Measurements from ENCODE around the gene SNAP47. TPM values are rescaled to one million over a fixed set of nuclear protein-coding genes. Genes with fewer than 3 reads are reported as not detected.

The SNAP47 gene
- total and polyA plus RNA-seq, 4 donors, result 10.6 to 63.0 (median 22.8) TPM

DNA sequence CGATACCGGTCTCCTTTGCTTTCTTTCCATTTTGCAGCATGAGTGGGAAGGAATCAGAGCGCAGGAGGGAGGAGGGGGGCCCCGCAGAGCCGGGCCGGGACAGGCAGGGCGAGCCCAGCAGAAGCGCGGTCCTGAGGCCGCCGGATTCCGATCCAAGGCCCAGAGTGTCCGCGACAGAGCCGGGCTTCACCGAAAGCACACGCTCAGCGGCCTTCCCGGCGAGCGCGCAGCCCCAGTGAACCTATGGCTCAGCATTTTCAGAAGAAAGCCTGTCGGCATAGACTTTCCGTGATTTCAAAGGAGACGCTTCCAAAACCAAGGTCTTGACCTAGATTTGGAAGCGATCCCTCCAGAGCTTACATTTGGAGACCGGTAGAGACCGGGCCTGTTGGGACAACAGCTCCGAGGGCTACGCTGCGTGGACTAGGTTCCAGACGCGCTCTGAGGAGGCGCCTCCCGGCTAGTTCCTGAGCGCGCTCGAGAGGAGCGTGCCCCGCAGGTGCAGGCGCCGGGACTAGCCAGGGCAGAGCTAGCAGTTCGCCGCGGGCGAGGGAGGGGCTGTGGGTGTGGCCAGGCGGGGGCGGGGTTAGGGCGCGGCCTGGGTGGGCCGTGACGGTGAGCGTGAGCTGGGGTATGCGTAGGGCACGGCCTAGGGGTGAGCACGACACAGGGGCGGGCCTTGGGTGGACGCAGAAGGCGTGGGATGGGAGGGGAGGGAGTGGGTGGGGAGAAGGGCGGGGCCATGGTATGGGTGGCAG, 52.5 kb downstream of the SNAP47 start:
- peak overlapping the region in 1 of 2 donors; percentile 66 for H3K27ac ChIP-seq (ENCODE audit: low read depth in 1 of 2, low read length in 1 of 2)
- H3K36me3 ChIP-seq (ENCODE audit: control insufficient read depth in 4 of 4, insufficient read depth in 4 of 4, low read length in 4 of 4), result no peaks in the 10 kb centered on the region
- ATAC-seq (ENCODE audit: insufficient read depth, low FRiP score) (peak; percentile 97), DNase-seq (peak; percentile 80 to 92 (median 90))
- H3K9ac ChIP-seq (ENCODE audit: insufficient read depth in 1 of 2, low read length in 2 of 2), result peak overlapping the region; percentile 9 to 49
- peaks cover 0 to 42% (median 13%) of the 10 kb centered on the region in 5 donors for H3K4me1 ChIP-seq (ENCODE audit: control insufficient read depth in 5 of 5, insufficient read depth in 5 of 5, low read length in 5 of 5)
- whole genome bisulfite sequencing, 2 donors, result 0 to 1% methylated on average over 60 of the region's 60 CpGs
- peaks cover 0 to 8% (median 8%) of the 10 kb centered on the region in 3 donors for H3K27me3 ChIP-seq (ENCODE audit: control insufficient read depth in 3 of 3, insufficient read depth in 3 of 3, low read length in 2 of 3)
- H3K4me3 ChIP-seq, result peak overlapping the region; percentile 32
- no peaks in the 10 kb centered on the region for H3K9me3 ChIP-seq (ENCODE audit: control insufficient read depth in 4 of 4, insufficient read depth in 3 of 4, low read length in 3 of 4)
- TF ChIP-seq, protein P1, sequence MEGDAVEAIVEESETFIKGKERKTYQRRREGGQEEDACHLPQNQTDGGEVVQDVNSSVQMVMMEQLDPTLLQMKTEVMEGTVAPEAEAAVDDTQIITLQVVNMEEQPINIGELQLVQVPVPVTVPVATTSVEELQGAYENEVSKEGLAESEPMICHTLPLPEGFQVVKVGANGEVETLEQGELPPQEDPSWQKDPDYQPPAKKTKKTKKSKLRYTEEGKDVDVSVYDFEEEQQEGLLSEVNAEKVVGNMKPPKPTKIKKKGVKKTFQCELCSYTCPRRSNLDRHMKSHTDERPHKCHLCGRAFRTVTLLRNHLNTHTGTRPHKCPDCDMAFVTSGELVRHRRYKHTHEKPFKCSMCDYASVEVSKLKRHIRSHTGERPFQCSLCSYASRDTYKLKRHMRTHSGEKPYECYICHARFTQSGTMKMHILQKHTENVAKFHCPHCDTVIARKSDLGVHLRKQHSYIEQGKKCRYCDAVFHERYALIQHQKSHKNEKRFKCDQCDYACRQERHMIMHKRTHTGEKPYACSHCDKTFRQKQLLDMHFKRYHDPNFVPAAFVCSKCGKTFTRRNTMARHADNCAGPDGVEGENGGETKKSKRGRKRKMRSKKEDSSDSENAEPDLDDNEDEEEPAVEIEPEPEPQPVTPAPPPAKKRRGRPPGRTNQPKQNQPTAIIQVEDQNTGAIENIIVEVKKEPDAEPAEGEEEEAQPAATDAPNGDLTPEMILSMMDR (IDR thresholded peaks at IDR 0.05; ENCODE audit: control extremely low read depth, extremely low read depth), result no peak

DNA sequence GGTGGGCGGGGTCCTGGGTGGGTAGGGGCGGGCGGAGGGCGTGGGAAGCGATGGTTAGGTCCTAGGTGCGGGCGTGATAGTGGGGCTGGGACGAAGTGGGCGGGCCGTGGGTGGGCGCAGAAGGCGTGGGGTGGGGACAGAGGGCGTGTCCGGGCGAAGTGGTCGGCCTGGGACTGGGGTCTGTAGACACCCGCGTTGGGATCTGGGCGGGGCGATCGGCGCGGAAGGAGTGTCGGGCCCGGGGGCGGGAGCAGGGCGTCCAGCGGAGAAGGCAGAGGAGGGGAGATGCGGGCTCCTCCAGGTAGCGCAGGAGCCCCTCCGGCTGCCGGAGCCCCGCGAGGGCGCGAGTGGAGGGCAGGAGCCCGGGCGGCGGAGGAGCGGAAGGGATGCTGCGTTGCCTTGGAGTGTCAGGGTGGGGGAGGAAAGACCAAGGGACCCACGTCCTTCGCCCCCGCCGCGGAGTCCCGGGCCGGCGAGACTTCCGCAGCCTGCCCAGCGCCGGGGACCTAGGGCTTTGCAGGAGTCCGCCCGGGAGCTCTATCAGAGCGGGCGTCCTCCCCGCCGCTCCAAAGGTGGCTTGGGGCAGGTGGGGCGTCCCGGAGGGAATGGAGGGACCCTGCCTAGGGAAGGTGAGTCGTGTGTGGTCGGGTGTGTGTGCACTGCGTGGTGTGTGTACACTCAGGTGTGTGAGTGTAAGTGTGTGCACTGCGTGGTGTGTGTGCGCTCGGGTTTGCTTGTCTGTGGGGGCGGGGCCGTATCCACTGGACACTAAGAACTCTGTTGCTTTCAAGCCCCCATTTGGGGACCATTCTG, 53.2 kb downstream of the SNAP47 start:
- Histone ChIP-seq H3K9ac (ENCODE audit: insufficient read depth in 1 of 2, low read length in 2 of 2) (no peak overlapping the region), H3K9me3 (ENCODE audit: control insufficient read depth in 4 of 4, insufficient read depth in 3 of 4, low read length in 3 of 4) (no peaks in the 10 kb centered on the region), H3K4me1 (ENCODE audit: control insufficient read depth in 5 of 5, insufficient read depth in 5 of 5, low read length in 5 of 5) (peaks cover 0 to 43% (median 13%) of the 10 kb centered on the region in 5 donors), H3K36me3 (ENCODE audit: control insufficient read depth in 4 of 4, insufficient read depth in 4 of 4, low read length in 4 of 4) (no peaks in the 10 kb centered on the region), H3K27me3 (ENCODE audit: control insufficient read depth in 3 of 3, insufficient read depth in 3 of 3, low read length in 2 of 3) (peaks cover 0 to 8% (median 8%) of the 10 kb centered on the region in 3 donors), H3K27ac (ENCODE audit: low read depth in 1 of 2, low read length in 1 of 2) (peak overlapping the region in 1 of 2 donors; percentile 40), H3K4me3 (peak overlapping the region; percentile 33)
- WGBS, 2 donors, result 2% methylated on average over 58 to 68 of the region's 68 CpGs
- DNase-seq (peak in 2 of 3 donors; percentile 64 to 67), ATAC-seq (ENCODE audit: insufficient read depth, low FRiP score) (peak; percentile 63)
- TF ChIP-seq, protein P1 (IDR thresholded peaks at IDR 0.05; ENCODE audit: control extremely low read depth, extremely low read depth), result no peak

DNA sequence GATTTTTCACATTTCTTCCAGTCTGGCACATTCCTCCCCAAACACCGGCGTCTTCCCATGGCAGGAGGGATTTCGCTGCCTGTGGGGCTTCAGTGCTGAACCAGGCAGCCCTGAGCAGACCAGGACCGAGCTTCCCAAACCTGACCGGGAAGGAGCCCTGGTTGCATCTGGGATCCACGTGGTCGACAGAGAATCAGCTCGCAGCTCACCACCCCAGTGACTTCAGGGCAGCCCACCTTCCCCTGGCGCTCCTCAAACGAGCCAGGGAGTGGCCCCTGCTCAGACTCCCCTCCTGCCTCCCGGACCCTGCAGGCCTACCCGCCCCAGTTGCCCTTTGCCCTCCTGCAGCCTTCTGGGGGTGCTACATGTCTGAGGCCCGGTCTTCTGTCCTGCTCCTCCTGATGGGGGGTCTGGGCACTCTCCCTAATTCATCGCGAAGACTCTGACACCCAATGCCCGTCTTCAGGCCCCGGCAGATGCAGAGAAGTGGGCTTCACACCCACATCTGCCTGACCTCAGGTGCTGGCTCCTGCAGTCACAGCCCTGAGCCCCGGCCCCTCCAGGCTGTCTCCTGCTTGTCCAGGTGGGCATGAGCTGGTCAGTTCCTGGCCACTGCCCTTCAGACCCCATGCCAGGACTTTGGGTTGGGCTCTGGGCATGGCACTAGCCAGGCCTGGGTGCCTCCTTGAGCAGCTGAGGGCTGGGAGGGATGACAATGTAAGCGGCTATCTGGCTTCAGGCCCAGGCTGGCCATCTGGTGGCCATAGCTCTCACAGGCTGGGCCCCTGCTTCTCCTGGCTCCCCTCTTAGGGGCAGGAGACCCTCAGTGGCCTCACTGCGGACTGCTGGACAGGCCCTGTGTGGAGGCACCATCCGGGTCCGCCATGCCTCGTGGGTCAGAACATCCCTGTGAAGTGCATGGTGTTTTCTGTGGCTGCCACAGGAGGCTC, 54.1 kb downstream of the SNAP47 start:
- DNase-seq (peak in 1 of 3 donors; percentile 18), ATAC-seq (ENCODE audit: insufficient read depth, low FRiP score) (no peak)
- no peaks in the 10 kb centered on the region for H3K36me3 ChIP-seq (ENCODE audit: control insufficient read depth in 4 of 4, insufficient read depth in 4 of 4, low read length in 4 of 4)
- peaks cover 0 to 50% (median 13%) of the 10 kb centered on the region in 5 donors for H3K4me1 ChIP-seq (ENCODE audit: control insufficient read depth in 5 of 5, insufficient read depth in 5 of 5, low read length in 5 of 5)
- WGBS, 2 donors, result 77 to 80% methylated on average over 23 of the region's 23 CpGs
- H3K4me3 ChIP-seq, result no peak overlapping the region
- no peak overlapping the region for H3K27ac ChIP-seq (ENCODE audit: low read depth in 1 of 2, low read length in 1 of 2)
- peaks cover 0 to 8% (median 8%) of the 10 kb centered on the region in 3 donors for H3K27me3 ChIP-seq (ENCODE audit: control insufficient read depth in 3 of 3, insufficient read depth in 3 of 3, low read length in 2 of 3)
- TF ChIP-seq, protein P1 (IDR thresholded peaks at IDR 0.05; ENCODE audit: control extremely low read depth, extremely low read depth), result no peak
- no peak overlapping the region for H3K9ac ChIP-seq (ENCODE audit: insufficient read depth in 1 of 2, low read length in 2 of 2)
- no peaks in the 10 kb centered on the region for H3K9me3 ChIP-seq (ENCODE audit: control insufficient read depth in 4 of 4, insufficient read depth in 3 of 4, low read length in 3 of 4)
